ELR (cell line): ENCODE results near the gene SP140L.
"Not testable (repeated sequence)": the region's sequence is repeated elsewhere in the genome, so short reads cannot be mapped to it uniquely, and the experiment has no call there.

Experiments
- DNase-seq: peaks from one replicate; pipeline ENCODE4 v3.0.0-alpha.2; 2015; ENCODE audit warnings: low read depth

SP140L gene

DNA sequence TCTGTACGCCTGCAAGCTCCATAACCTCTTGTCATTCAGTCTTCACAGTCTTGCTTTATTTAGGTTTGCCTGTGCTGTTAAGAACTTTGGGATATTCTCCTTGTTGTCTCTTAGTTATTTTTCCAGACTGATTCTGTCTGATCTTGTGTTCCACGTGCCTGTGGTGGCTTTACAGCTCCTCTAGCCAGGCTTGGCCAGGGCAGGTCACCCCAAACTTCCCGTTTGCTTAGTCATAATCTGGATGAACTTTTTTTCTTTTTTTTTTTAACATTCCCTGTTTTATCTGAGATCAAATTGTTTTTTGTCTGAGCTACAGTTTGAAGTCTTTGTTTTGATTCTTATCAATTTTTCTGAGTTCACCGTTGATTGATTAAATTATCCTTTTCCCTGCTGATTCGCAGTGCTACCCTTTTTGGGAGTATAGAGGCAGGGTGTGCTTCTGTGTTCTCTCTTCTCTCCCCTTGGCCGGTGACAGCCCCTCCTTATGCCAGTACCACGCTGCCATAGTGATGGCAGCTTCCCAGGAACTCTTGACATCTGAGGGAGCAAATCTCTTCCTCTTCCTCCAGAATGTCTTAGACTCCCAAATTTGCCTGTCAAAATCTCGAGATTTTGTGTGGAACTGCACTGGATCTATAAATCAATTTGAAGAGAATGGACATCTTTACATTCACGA, 91.5 kb downstream of the SP140L start:
- peak; percentile 88 for DNase-seq

DNA sequence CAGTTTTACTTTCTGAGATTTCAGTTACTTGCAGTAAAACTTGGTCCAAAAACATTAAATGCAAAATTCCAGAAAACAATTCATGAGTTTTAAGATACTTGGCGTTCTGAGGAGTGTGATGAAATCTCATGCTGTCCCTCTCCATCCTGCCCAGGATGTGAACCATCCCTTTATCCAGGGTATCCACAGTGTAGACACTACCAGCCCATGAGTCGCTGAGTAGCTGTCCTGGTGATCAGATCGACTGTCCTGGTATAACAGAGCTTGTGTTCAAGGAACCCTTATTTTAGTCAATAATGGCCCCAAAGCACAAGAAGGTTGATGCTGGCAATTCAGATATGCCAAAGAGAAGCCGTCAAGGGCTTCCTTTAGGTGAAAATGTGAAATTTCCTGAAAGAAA, 92.2 kb downstream of the SP140L start:
- peak; percentile 32 for DNase-seq

DNA sequence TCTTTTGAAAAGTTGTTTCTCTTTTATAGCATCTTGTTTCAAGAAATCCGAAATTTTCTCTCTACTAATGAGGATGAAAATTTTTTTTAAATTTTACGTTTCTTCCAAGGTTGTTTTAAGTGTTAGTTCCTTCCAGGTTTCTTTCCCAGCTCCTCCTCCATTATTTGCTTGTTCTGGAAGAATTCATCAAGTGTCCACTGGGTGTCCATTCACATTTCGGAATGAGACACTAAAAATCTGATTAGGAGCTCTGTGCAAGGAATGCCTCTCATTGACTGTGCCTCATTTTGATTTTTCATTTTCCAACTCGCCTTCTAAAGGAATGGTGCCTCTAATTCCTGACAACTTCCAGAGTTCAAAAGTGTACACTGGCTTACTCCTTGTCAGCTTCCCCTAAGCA, 95.2 kb downstream of the SP140L start:
- DNase-seq = peak; percentile 28

DNA sequence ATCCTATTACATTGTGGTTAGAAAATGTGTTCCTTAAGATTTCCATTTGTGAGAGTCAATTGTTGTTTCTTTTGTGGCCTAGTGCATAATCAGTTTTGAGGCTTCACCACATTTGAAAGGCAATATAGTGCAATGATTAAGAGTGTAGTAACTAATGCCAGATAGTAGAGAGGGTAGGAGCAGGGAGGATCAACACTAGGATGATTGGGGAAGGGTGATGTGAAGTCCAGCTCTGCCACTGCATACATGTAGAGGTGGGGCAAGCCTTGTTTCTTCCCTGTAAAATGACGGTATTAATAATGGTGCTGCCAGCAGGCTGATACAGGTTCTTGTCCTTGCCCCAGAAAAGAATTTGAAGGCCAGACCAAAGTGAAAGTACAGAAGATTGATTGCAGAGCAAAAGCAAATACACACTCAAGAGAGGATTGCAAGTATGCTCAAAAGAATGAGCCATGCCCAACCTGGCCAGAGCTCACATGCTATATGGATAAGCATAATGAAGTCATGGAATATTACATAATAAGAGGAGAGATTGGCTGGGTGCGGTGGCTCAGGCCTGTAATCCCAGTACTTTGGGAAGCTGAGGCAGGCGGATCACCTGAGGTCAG, 97.0 kb downstream of the SP140L start:
- DNase-seq = no peak

DNA sequence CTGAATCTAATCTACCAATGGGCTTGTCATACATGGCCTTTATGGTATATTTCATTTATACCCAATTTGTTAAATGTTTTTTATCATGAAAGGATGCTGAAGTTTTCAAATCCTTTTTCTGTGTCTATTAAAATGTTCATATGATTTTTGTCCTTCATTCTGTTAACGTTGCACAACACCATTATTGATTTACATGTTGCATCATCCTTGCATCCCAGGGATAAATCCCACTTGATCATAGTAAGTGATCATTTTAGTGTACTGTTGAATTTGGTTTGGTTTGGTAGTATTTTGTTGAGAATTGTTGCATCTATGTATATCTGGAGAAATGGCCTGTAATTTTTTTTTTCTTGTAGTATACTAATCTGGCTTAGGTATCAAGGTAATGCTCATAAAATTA, 98.4 kb downstream of the SP140L start:
- DNase-seq = no peak

DNA sequence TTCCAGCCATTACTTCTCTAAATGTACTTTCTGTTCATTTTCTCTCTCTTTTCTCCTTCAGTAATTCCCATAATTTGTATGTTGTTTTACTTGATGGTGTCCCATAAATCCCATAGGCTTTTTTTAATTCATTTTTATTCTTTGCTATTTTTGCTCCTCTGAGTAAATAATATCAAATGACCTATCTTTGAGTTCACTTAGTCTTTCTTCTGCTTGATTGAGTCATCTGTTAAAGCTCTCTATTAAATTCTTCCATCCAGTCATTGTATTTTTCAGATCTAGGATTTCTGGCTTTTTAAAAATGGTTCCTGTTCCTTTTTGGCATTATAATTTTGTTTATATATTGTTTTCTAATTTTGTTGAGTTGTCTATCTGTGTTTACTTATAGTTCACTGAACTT, 102.5 kb downstream of the SP140L start:
- DNase-seq = no peak

DNA sequence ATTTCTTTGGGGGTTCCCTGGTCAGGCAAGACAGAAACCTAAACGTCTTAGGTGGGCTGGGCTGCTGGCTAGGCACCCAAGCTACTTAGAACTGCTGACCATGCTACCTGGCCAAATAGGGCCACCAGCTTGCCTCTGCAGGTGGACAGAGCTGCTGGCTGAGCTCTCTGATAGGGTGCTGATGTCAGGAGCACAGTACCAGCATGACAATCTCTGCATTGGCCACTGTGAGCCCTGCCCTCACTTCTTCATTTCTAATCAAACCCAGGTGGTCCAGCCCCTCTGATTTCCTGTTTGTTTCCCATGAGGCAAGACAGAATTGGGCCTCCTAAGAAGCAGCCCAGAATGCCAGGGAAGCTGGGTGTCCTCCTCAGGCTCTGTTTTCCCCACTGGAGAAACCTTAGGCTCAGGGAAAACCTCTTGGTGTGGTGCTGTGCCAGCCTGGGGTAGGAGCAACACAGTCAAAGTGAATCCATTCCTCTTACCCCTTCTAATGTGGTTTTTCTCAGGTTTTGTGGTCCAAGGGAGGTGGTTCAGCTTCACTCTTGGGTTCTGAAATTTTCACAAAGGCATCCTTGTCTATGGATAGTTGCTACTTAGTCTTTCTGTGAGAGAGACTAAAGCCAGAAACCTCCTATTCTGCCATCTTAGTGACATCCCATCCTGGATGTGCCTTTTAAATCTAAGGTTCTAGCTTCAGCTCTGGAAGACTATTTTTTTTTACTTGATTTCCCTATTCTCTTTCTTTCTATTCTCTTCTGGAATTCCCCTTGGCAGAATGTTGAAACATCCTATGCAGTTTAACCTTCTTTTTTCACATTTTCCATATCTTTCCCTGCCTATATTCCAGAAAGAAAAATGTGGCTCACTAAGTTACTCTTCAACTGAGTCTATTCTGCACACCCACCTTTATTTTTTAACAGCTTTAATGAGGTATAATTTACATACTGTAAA, 104.2 kb downstream of the SP140L start:
- DNase-seq = no peak

DNA sequence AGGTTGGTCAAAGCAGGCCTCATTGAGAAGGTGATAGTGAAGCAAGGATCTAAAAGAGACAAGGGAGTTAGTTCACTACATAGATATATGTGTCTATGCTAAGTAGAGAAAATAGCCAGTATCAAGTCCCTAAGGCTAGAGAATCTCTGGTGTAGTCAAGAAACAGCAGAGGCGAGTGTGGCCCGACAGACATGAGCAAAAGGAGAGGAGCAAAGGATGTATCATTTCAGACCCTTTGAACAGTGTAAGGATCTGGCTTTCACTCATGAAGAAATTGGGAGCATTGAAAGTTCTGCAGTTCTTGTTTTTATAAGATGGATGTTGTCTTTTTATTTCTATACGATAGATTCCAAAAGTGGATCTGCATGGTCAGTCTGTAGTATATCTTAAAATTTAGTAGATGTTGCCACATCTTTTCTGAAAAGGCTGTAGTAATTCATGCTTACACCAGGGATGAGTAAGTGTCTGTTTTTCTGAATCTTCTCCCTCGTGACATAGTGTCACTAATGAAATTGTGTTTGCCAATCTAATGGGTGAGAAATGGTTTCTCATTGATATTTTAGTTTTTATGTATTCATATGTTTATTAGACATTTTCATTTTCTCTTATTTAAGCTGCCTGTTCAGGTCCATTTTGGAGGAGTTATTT, 107.8 kb downstream of the SP140L start:
- no peak for DNase-seq

DNA sequence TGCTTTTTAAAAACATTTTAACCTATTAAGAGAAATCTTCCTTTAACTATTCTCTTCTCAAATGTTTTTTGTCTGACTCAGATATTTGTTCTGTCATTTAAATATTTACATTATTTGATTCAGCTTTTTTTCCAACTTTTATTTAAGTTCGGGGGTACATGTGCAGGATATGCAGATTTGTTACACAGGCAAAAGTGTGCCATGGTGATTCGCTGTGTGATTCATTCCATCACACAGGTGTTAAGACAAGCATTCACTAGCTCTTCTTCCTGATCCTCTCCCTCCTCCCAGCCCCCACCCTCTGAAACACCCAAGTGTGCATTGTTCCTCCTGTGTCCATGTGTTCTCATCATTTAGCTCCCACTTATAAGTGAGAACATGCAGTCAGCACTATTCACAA, 108.4 kb downstream of the SP140L start:
- DNase-seq = no peak

DNA sequence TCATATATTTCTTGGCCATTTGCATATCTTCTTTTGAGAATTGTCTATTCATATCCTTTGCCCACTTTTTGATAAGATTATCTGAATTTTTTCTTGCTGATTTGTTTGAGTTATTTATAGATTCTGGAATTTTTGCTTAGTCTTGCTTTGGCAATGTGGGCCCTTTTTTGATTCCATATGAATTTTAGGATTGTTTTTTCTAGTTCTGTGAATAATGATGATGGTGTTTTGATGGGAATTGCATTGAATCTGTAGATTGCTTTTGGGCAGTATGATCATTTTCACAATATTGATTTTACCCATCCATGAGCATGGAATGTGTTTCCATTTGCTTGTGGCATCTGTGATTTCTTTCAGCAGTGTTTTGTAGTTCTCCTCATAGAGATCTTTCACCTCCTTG, 112.1 kb downstream of the SP140L start:
- DNase-seq = not testable (repeated sequence)

DNA sequence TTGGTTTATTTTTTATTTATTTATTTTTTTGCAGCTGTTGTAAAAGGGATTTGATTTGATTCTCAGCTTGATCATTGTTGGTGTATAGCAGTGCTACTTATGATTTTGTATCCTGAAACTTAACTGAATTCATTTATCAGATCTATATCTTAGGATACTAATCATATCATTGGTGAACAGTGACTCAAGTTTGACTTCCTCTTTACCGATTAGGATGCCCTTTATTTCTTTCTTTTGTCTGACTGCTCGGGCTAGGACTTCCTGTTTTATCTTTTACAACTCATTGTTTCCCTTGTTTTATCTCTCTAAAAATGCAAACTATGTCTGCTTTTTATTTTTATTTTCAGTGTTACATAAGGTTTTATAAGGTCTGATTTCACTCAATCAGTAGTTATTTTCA, 112.6 kb downstream of the SP140L start:
- peak; percentile 60 for DNase-seq

DNA sequence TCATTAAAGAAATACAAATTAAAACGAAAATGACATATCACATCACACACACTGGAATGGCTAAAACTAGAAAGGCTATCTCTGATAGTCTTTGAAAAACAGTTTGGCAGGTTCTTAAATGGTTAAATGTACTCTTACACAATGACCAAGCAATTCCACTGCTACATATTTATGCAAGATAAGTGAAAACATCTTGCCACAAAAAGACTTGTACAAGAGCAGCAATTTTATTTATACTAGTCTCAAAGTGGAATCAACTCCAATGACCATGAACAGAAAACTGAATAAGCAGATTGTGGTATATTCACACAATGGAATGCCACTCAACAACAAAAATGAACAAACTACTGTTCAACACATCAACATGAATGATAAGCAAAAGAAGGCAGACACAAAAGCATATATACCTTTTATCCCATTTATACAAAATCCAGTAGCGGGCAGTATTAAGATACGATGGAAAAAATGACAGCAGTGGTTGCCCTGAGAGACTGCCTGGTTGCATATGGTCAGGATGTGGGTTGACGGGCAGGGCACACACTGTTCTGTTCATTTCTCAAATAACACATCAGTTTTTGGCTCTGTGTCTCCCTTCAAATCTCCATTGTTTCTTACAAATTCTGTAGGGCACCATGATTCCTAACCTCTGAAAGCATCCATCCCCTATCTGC, 114.4 kb downstream of the SP140L start:
- DNase-seq = no peak

DNA sequence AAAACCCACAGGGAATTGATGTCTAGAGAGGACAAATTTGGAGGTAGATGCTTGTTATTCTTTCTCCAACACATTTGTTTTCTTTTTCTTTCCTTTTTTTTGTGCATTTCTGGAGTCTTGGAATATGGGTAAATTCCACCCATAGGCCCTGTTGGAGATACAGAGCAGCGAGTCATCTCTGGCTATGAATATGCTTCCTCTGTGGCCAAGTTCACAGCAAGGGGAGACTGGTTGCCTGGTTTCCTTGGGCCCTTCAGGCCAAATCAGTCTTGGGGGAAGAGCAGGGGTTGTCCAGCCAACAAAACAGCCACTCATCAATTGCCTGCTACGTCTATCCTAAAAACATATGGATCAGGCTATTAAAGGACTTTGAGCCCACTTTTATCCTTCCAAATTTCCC, 116.5 kb downstream of the SP140L start:
- DNase-seq = peak; percentile 78

DNA sequence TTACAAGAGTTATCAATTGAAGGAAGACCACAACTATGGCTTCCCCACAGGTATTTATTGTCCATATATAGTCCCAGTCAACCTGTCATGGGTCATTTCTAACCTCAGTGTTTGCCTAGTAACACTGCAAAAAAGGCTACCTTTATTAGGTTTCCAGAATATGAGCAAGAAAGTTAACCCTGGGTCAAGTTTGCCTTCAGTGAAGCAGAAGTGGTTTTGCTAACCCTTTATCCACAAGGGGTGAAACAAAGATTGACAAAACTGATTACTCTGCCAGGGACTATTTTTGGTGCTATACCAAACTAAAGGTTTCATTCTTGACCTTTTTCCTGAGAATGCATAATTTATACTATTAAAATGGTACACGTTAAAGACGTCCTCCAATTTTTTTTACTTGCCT, 117.8 kb downstream of the SP140L start:
- no peak for DNase-seq

DNA sequence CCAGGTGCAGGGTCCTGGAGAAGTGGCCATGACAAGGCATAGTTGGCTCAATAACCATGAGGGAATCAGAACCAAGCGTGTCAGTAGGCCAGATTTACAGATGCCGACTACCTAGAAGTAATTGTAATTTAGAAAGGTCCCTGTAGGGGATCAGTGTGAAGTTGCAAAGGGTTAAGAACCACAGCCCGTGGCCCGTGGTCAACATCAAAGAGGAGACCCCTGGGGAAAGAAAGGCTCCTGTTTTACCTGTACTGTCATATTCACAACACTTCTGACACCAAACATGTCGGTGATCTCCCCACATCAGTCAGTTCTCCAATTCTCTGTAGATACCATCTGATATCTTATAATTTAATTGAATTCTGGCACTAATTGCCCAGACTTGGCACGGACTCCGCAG, 120.0 kb downstream of the SP140L start:
- no peak for DNase-seq

DNA sequence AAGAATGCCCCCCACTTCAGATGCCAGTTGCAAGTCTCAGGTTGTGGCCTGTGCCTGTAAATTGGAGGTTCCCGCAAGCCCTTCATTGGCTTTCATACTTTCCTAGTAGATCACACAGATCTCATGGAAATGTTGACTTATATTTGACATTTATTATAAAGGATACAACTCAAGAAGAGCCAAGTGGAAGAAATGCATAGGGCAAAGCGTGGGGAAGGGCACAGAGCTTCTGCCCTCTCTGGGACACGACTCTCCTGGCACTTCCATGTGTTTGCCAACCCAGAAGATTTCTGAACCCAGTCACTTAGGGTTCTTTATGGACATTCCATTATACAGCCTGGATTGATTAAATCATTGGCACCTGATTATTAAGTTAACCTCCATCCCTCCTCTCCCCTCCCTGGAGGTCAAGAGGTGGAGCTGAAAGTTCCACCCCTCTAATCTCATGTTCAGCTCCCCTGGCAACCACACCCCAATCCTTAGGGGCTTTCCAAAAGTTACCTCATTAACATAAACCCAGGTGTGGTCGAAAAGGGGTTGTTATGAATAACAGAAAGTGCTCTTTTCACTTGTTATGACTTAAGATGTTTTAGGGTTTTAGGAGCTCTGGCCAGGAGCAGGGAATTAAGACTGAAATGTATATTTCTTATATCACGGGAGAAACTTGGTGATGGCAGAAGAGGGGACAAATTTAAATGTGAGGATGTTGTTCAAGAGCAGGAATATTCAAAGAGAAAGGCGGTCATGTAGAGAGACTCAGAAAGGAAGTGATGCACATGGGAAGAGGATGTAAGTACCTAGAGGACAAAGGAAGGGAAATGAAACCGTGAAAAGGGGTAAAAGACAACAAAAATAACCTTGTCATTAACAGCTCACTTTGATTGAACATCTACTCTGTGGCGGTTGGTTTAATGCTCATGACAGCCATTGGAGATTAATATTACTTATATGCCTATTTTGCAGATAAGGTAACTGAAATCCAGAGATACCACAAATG, 120.8 kb downstream of the SP140L start:
- no peak for DNase-seq

DNA sequence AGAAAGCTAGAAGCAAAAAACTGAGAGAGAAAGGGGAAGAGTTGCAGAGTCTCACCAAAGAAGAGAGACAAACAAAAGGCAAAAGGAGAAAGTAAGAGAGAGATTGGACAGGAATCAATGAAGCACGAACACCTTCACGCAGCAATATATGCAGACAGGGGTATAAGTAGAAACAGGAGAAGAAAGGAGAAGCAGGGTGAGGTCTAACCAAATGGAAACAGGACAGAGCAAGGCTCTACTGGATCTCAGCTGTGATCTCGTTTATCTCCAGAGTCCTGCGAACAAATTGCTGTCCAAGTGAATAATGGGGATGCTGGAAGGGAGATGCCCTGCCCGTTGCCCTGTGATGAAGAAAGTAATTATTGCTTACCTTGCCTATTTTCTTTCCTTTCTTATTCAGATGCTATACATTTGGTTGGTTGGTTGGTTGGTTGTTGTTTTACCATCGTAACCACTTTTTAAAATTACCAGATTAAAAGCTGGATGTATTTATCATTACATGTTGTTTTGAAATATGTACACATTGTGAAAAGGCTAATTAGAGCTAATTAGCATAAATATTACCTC, 123.0 kb downstream of the SP140L start:
- no peak for DNase-seq

DNA sequence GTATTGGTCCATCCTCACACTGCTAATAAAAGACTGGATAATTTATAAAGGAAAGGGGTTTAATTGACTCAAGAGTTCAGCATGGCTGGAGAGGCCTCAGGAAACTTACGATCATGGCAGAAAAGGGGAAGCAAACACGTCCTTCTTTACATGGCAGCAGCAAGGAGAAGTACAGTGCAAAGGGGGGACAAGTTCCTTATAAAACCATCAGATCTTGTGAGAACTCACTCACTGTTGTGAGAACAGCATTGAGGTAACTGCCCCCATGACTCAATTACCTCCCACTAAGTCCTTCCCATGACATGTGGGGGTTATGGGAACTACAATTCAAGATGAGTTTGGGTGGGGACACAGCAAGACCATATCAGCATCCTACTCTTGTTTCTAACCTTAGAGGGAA, 126.0 kb downstream of the SP140L start:
- DNase-seq = no peak
